HG02759 (cell line): Measurements from ENCODE around the gene GLIS1.

ENCODE experiments used
- ATAC-seq: cut with Tn5 transposase; IDR thresholded peaks from one replicate; pipeline ENCODE4 v1.9.1; 2021; ENCODE audit warnings: mild to moderate bottlenecking, moderate library complexity; ENCODE audit not compliant: unreplicated experiment

The GLIS1 gene

GRCh38 chr1:53619367-53620060 is 119.5 kb downstream of the GLIS1 start:
- ATAC-seq = no peak

- no peak for ATAC-seq
Observed at GRCh38 chr1:53618500-53619366, 120.2 kb downstream of the GLIS1 start.

- ATAC-seq = no peak
Observed at GRCh38 chr1:53617851-53618499, 121.0 kb downstream of the GLIS1 start.

GRCh38 chr1:53617382-53617781 is 121.6 kb downstream of the GLIS1 start:
- no peak for ATAC-seq

GRCh38 chr1:53616927-53617326 is 122.0 kb downstream of the GLIS1 start:
- no peak for ATAC-seq

GRCh38 chr1:53616511-53616910 is 122.5 kb downstream of the GLIS1 start:
- no peak for ATAC-seq

- ATAC-seq = no peak
Observed at GRCh38 chr1:53615101-53615500, 123.9 kb downstream of the GLIS1 start.

GRCh38 chr1:53614231-53615021 is 124.5 kb downstream of the GLIS1 start:
- no peak for ATAC-seq

GRCh38 chr1:53608676-53609075 is 130.3 kb downstream of the GLIS1 start:
- no peak for ATAC-seq

- no peak for ATAC-seq
Observed at GRCh38 chr1:53608071-53608470, 130.9 kb downstream of the GLIS1 start.

GRCh38 chr1:53606651-53607051 is 132.3 kb downstream of the GLIS1 start:
- no peak for ATAC-seq

- no peak for ATAC-seq
Observed at GRCh38 chr1:53606197-53606596, 132.8 kb downstream of the GLIS1 start.

- ATAC-seq = no peak
Observed at GRCh38 chr1:53605181-53605580, 133.8 kb downstream of the GLIS1 start.

GRCh38 chr1:53604291-53604919 is 134.6 kb downstream of the GLIS1 start:
- ATAC-seq = no peak

- no peak for ATAC-seq
Observed at GRCh38 chr1:53603431-53603830, 135.5 kb downstream of the GLIS1 start.

GRCh38 chr1:53601867-53602775 is 136.8 kb downstream of the GLIS1 start:
- no peak for ATAC-seq

GRCh38 chr1:53601031-53601745 is 137.8 kb downstream of the GLIS1 start:
- ATAC-seq = no peak

GRCh38 chr1:53600561-53600960 is 138.4 kb downstream of the GLIS1 start:
- ATAC-seq = no peak

GRCh38 chr1:53600001-53600400 is 139.0 kb downstream of the GLIS1 start:
- ATAC-seq = no peak
